Activated T-cell treated with anti-CD3 and anti-CD28 coated beads, Interleukin-2, amount 50 U/mL, for 24 hours (primary cell): ENCODE data around the gene TSSC4.
A peak's percentile ranks its signal among the peaks of the same experiment; 100 is the strongest.

Experiments used
- DNase-seq: peaks from one replicate; pipeline ENCODE4 v3.0.0-alpha.2; 2020
- H3K27ac Mint-ChIP-seq: 2 replicates; pipeline ENCODE4 v1.8.0; 2020; ENCODE audit warnings: mild to moderate bottlenecking, mixed read lengths
- H3K27me3 Mint-ChIP-seq: 2 replicates; pipeline ENCODE4 v1.8.0; 2020; ENCODE audit warnings: mixed read lengths
- H3K36me3 Mint-ChIP-seq: 2 replicates; pipeline ENCODE4 v1.8.0; 2020; ENCODE audit warnings: low read depth, mixed read lengths
- H3K4me1 Mint-ChIP-seq: 2 replicates; pipeline ENCODE4 v1.8.0; 2020; ENCODE audit warnings: low read depth, mixed read lengths
- H3K4me3 Mint-ChIP-seq: 2 replicates; pipeline ENCODE4 v1.8.0; 2020; ENCODE audit warnings: mild to moderate bottlenecking, moderate library complexity, mixed read lengths
- H3K9me3 Mint-ChIP-seq: 2 replicates; pipeline ENCODE4 v1.8.0; 2020; ENCODE audit warnings: mixed read lengths

The TSSC4 gene

GRCh38 chr11:2443881-2444820, 43.6 kb downstream of the TSSC4 start, which contains the start of gene TRPM5:
Gene TRPM5, minus strand, starts transcription at chr11:2444514. Its CDS starts 21,478 bp downstream, at chr11:2423036.
- H3K4me1 Mint-ChIP-seq = peaks cover 37% of the 10 kb centered on the region
- peaks cover 4% of the 10 kb centered on the region for H3K27me3 Mint-ChIP-seq
- H3K27ac Mint-ChIP-seq = peak within 1 kb of the TSS; percentile 83
- peak; percentile 84 for DNase-seq
- H3K36me3 Mint-ChIP-seq = no peaks in the 10 kb centered on the region
- H3K9me3 Mint-ChIP-seq = peaks cover 4% of the 10 kb centered on the region
- H3K4me3 Mint-ChIP-seq = peak within 1 kb of the TSS; percentile 83

DNA sequence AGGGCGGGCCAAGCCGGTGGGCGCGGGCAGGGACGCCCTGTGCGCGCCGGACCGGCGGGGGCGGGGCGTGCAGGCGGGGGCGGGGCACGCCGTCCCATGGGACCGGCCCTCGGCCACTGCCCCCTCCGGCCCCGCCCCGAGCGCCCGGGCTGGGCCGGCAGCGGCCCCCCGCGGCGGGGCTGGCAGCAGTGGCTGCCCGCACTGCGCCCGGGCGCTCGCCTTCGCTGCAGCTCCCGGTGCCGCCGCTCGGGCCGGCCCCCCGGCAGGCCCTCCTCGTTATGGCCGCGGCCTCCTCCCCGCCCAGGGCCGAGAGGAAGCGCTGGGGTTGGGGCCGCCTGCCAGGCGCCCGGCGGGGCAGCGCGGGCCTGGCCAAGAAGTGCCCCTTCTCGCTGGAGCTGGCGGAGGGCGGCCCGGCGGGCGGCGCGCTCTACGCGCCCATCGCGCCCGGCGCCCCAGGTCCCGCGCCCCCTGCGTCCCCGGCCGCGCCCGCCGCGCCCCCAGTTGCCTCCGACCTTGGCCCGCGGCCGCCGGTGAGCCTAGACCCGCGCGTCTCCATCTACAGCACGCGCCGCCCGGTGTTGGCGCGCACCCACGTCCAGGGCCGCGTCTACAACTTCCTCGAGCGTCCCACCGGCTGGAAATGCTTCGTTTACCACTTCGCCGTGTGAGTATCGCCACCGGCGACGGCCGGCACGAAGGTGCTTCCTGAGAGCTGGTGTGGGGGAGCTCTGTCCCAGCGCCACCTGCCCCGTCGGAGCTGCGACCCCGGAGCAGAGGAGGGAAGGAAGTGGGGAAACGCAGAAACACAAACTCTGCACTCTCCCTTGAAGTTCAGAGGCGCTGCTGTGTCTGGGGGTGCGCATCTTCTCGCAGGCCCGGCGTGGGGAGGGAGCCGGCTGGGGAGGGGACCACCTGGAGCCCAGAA, 44.5 kb downstream of the TSSC4 start, which contains the start of gene KCNQ1:
Gene KCNQ1 (plus strand): TSS at position 188 of the 925 bp plus-strand sequence. CDS start 91 bp downstream, at position 279.
- Mint-ChIP-seq H3K27ac (peak within 1 kb of the TSS; percentile 83), H3K4me1 (peaks cover 37% of the 10 kb centered on the region)
- DNase-seq = peak; percentile 65

DNA sequence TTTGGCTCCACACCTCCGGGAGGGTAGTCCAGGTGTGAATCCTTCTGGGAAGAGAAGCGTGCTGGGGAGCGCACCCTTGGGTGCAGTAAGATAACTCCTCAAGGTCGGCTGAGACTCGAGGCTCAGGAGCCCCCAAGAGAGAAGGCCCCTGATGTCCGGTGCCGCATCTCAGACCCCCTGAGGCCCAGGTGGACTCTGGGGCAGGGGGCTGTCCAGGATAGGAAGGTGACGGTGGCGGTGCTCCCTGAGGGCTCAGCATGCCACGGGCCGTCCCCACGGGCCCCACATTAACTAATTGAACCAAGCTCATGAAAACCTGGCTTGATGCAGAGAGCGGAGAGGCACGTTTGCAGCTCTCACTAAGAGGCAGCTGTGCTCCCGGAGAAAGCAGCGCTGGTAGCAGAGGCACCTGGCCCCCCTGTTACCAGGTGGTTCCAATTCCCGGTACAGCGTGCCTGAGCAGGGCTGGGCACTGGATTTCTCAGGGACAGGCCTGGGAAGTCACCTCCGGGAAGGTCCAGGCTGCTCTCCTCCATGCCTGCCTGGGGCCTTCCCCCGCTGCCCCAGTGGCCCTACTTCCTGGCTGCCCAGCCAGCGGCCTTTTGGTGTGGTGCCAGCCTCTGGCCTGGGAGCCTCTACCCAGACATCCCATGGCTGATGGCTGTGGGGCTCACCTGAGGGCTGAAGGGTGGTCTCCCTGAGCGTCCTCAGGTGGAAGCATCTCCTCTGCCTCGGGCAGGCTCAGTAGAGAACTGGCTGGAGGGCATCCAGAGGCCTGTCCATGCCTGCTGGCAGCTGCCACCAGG, 45.4 kb downstream of the TSSC4 start:
- peak overlapping the region; percentile 83 for H3K4me3 Mint-ChIP-seq
- no peak overlapping the region for H3K27ac Mint-ChIP-seq
- no peaks in the 10 kb centered on the region for H3K9me3 Mint-ChIP-seq
- no peaks in the 10 kb centered on the region for H3K36me3 Mint-ChIP-seq
- DNase-seq = no peak
- H3K27me3 Mint-ChIP-seq = peaks cover 4% of the 10 kb centered on the region
- H3K4me1 Mint-ChIP-seq = peaks cover 37% of the 10 kb centered on the region

More for the DNA sequence above, 44.5 kb downstream of the TSSC4 start, which contains the start of gene KCNQ1:
- H3K4me3 Mint-ChIP-seq = peak within 1 kb of the TSS; percentile 83
- H3K36me3 Mint-ChIP-seq = no peaks in the 10 kb centered on the region
- peaks cover 4% of the 10 kb centered on the region for H3K27me3 Mint-ChIP-seq
- peaks cover under 1% of the 10 kb centered on the region for H3K9me3 Mint-ChIP-seq

- H3K4me3 Mint-ChIP-seq = peak overlapping the region; percentile 83
- no peaks in the 10 kb centered on the region for H3K36me3 Mint-ChIP-seq
- peak overlapping the region; percentile 44 for H3K27ac Mint-ChIP-seq
- H3K4me1 Mint-ChIP-seq = peaks cover 37% of the 10 kb centered on the region
- peaks cover 4% of the 10 kb centered on the region for H3K27me3 Mint-ChIP-seq
- H3K9me3 Mint-ChIP-seq = no peaks in the 10 kb centered on the region
- DNase-seq = no peak
Observed at GRCh38 chr11:2446590-2447252, 46.2 kb downstream of the TSSC4 start.

GRCh38 chr11:2447253-2447950, 46.9 kb downstream of the TSSC4 start:
- H3K27ac Mint-ChIP-seq = peak overlapping the region; percentile 44
- peaks cover 35% of the 10 kb centered on the region for H3K4me1 Mint-ChIP-seq
- H3K4me3 Mint-ChIP-seq = peak overlapping the region; percentile 83
- H3K36me3 Mint-ChIP-seq = no peaks in the 10 kb centered on the region
- no peaks in the 10 kb centered on the region for H3K9me3 Mint-ChIP-seq
- peaks cover 4% of the 10 kb centered on the region for H3K27me3 Mint-ChIP-seq
- no peak for DNase-seq

- Mint-ChIP-seq H3K36me3 (no peaks in the 10 kb centered on the region), H3K4me1 (peaks cover 28% of the 10 kb centered on the region), H3K4me3 (no peak overlapping the region), H3K27me3 (peaks cover 4% of the 10 kb centered on the region), H3K27ac (no peak overlapping the region), H3K9me3 (no peaks in the 10 kb centered on the region)
- no peak for DNase-seq
Observed at GRCh38 chr11:2447951-2448650, 47.6 kb downstream of the TSSC4 start.

- Mint-ChIP-seq H3K9me3 (no peaks in the 10 kb centered on the region), H3K4me3 (no peak overlapping the region)
Observed at GRCh38 chr11:2448661-2449547, 48.4 kb downstream of the TSSC4 start.

GRCh38 chr11:2449548-2450320, 49.2 kb downstream of the TSSC4 start:
- no peak overlapping the region for H3K4me3 Mint-ChIP-seq
- H3K36me3 Mint-ChIP-seq = no peaks in the 10 kb centered on the region
- H3K9me3 Mint-ChIP-seq = no peaks in the 10 kb centered on the region
- H3K4me1 Mint-ChIP-seq = peaks cover 22% of the 10 kb centered on the region
- DNase-seq = no peak
- H3K27ac Mint-ChIP-seq = no peak overlapping the region
- H3K27me3 Mint-ChIP-seq = no peaks in the 10 kb centered on the region

More at GRCh38 chr11:2448661-2449547, 48.4 kb downstream of the TSSC4 start:
- no peaks in the 10 kb centered on the region for H3K36me3 Mint-ChIP-seq
- no peaks in the 10 kb centered on the region for H3K27me3 Mint-ChIP-seq
- H3K27ac Mint-ChIP-seq = no peak overlapping the region
- no peak for DNase-seq
- peaks cover 22% of the 10 kb centered on the region for H3K4me1 Mint-ChIP-seq

DNA sequence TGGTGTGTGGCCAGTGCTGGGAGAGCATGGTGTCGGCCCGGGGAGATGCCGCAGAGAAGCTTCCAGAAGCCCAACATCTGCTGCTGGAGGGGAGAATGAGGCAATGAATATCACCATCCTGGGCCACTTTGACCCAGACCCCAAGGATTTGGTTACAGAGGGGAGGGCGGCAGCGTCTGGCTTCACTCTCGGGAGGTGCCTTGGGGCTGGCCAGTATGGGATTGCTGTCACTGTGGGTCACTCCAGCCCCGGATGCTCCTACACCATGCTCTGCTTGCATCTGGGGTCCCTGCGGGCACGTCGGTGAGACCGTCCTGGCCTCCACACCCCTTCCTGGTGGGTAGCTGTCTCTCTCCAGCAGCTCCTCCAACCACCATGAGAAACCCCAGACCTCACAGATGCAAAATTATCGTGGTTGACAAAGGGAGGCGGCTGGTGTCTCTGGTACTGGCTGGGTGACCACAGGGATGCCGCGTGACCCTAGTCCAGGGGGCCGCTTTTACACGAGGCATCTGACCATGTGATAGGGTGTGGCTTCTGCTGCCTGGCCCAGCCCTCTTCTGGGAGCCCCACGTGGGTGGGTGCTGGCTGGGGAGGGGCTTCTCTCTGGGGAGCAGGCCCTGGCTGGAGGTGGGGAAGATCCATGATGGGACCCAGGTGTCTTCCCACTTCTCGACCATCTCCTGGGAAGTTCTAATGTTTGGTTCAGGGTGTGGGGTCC, 49.9 kb downstream of the TSSC4 start:
- Mint-ChIP-seq H3K36me3 (no peaks in the 10 kb centered on the region), H3K27me3 (no peaks in the 10 kb centered on the region), H3K4me3 (no peak overlapping the region), H3K4me1 (peaks cover 19% of the 10 kb centered on the region), H3K9me3 (no peaks in the 10 kb centered on the region), H3K27ac (no peak overlapping the region)
- no peak for DNase-seq

DNA sequence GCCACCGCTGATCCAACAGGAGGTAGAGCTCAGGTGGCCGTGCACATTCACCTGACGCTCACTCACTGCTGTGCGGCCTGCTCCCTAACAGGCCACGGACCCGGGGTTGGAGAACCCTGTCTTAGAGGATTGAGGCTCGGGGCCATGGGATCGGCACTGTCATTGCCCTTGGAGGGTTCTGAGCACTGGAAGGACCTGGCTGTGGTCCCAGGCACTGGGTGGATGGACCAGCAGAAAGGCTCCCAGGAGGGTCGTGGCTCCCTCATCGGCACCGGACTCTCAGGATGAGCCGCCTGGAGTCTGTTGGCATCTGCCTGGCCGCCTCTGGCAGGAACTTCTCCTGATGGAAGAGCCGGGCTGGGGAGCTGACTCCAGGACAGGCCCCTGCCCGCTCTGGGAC, 50.8 kb downstream of the TSSC4 start:
- H3K27me3 Mint-ChIP-seq = no peaks in the 10 kb centered on the region
- H3K9me3 Mint-ChIP-seq = no peaks in the 10 kb centered on the region
- no peak overlapping the region for H3K4me3 Mint-ChIP-seq
- no peak for DNase-seq
- H3K27ac Mint-ChIP-seq = no peak overlapping the region
- H3K4me1 Mint-ChIP-seq = peaks cover 15% of the 10 kb centered on the region
- H3K36me3 Mint-ChIP-seq = no peaks in the 10 kb centered on the region

DNA sequence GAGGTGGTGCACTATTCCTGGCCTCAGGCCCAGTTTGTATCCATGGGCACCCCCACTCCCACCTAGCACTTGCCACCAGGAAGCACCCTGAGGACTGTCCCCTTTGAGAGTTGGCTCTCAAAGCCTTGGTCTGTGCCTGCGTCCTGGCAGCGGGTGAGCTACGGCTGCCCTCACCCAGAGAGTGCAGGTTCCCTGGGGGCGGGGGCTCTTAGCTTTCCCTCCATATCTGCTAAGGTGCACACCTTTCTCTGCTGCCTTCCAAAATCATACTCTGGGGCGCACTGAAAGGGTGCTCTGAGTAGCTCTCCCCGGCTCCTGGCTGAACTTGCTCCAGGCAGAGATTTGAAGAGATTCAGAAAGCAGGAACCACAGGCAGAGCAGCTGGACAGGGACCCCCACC, 51.4 kb downstream of the TSSC4 start:
- H3K27me3 Mint-ChIP-seq = no peaks in the 10 kb centered on the region
- H3K9me3 Mint-ChIP-seq = no peaks in the 10 kb centered on the region
- peaks cover 10% of the 10 kb centered on the region for H3K4me1 Mint-ChIP-seq
- H3K27ac Mint-ChIP-seq = no peak overlapping the region
- no peak for DNase-seq
- no peaks in the 10 kb centered on the region for H3K36me3 Mint-ChIP-seq
- H3K4me3 Mint-ChIP-seq = no peak overlapping the region
